HG03045 (cell line): Measurements from ENCODE around the gene ZDHHC11B.
"Not testable (repeated sequence)": the region's sequence is repeated elsewhere in the genome, so short reads cannot be mapped to it uniquely, and the experiment has no call there.

Experiments used
- ATAC-seq: cut with Tn5 transposase; IDR thresholded peaks from one replicate; pipeline ENCODE4 v1.9.1; 2021; ENCODE audit warnings: mild to moderate bottlenecking, moderate library complexity; ENCODE audit not compliant: unreplicated experiment

Gene ZDHHC11B

GRCh38 chr5:727087-727486 is 57.4 kb downstream of the ZDHHC11B start:
- not testable (repeated sequence) for ATAC-seq

GRCh38 chr5:723865-724264 is 60.7 kb downstream of the ZDHHC11B start:
- not testable (repeated sequence) for ATAC-seq

GRCh38 chr5:723309-723708 is 61.2 kb downstream of the ZDHHC11B start:
- not testable (repeated sequence) for ATAC-seq

GRCh38 chr5:719379-719778 is 65.2 kb downstream of the ZDHHC11B start:
- ATAC-seq: not testable (repeated sequence)

- ATAC-seq: no peak
Measured at GRCh38 chr5:717143-717542, 67.4 kb downstream of the ZDHHC11B start.

GRCh38 chr5:716740-717139 is 67.8 kb downstream of the ZDHHC11B start:
- not testable (repeated sequence) for ATAC-seq

- not testable (repeated sequence) for ATAC-seq
Measured at GRCh38 chr5:715636-716035, 68.9 kb downstream of the ZDHHC11B start.

- ATAC-seq: not testable (repeated sequence)
Measured at GRCh38 chr5:714215-715118, 70.1 kb downstream of the ZDHHC11B start.

- not testable (repeated sequence) for ATAC-seq
Measured at GRCh38 chr5:713686-714085, 70.8 kb downstream of the ZDHHC11B start.

- not testable (repeated sequence) for ATAC-seq
Measured at GRCh38 chr5:708848-709517, 75.5 kb downstream of the ZDHHC11B start.

GRCh38 chr5:708374-708773 is 76.2 kb downstream of the ZDHHC11B start:
- not testable (repeated sequence) for ATAC-seq

GRCh38 chr5:706127-706526 is 78.4 kb downstream of the ZDHHC11B start:
- ATAC-seq: not testable (repeated sequence)

- ATAC-seq: not testable (repeated sequence)
Measured at GRCh38 chr5:696753-697702, 87.5 kb downstream of the ZDHHC11B start.

- ATAC-seq: not testable (repeated sequence)
Measured at GRCh38 chr5:696191-696590, 88.3 kb downstream of the ZDHHC11B start.

- not testable (repeated sequence) for ATAC-seq
Measured at GRCh38 chr5:695475-695874, 89.1 kb downstream of the ZDHHC11B start.

- not testable (repeated sequence) for ATAC-seq
Measured at GRCh38 chr5:694042-694431, 90.5 kb downstream of the ZDHHC11B start.

- peak; percentile 82 for ATAC-seq
Measured at GRCh38 chr5:693271-694041, 91.1 kb downstream of the ZDHHC11B start, which contains the start of gene TPPP. Gene TPPP, minus strand, starts transcription at chr5:693352. Its CDS starts 15,292 bp downstream, at chr5:678060.

- not testable (repeated sequence) for ATAC-seq
Measured at GRCh38 chr5:692529-693041, 91.9 kb downstream of the ZDHHC11B start.

GRCh38 chr5:691817-692528 is 92.6 kb downstream of the ZDHHC11B start:
- no peak for ATAC-seq
